Suprapubic skin (tissue), 4 donors: ENCODE measurements around the gene MSX1.

Experiments used
- CTCF ChIP-seq, 2 donors: fragments of 200-600 bp in 1 of 2; fragments of 450-650 bp in 1 of 2; sonication (generic) in 1 of 2; IDR thresholded peaks; one replicate each; pipeline ENCODE4 v1.5.1; 2016 to 2019; ENCODE audit warnings: antibody characterized with exemption in 2 of 2, mild to moderate bottlenecking in 1 of 2, moderate library complexity in 1 of 2
- POLR2A ChIP-seq, 2 donors: fragments of 450-650 bp; IDR thresholded peaks; one replicate each; pipeline ENCODE4 v1.6.1; 2017; ENCODE audit warnings: antibody characterized with exemption in 2 of 2, mild to moderate bottlenecking in 2 of 2, moderate library complexity in 2 of 2
- POLR2AphosphoS5 ChIP-seq, 3 donors: sonication (generic); formaldehyde crosslinking; IDR thresholded peaks; one replicate each; pipeline ENCODE4 v1.6.1; 2017; ENCODE audit warnings: antibody characterized with exemption in 3 of 3

GRCh38 chr4:4857001-4857808 lies 2.3 kb upstream of the MSX1 start:
- TF ChIP-seq CTCF (IDR thresholded peaks at IDR 0.05) (no peak), POLR2A (IDR thresholded peaks at IDR 0.05) (no peak), POLR2AphosphoS5 (IDR thresholded peaks at IDR 0.05) (no peak)
